Adrenal gland (tissue), 12 donors: ENCODE data around the gene TRIM69. TPM values are rescaled to one million over a fixed set of nuclear protein-coding genes. Genes with fewer than 3 reads are reported as not detected.
A peak's percentile ranks its signal among the peaks of the same experiment; 100 is the strongest.

Source experiments
- DNase-seq, 7 donors: peaks; one replicate each; pipeline ENCODE4 v3.0.0-alpha.2; 2019 to 2020
- H3K27ac ChIP-seq, 5 donors: fragments of 200-600 bp; sonication (generic) in 4 of 5; 1 replicate in 3 of 5; 2 replicates in 2 of 5; pipeline versions ENCODE4 v1.5.1 to v1.8.0; 2016 to 2020; ENCODE audit warnings: mild to moderate bottlenecking in 1 of 5
- H3K27me3 ChIP-seq: fragments of 200-600 bp; 2 replicates; pipeline ENCODE4 v1.8.0; 2021
- H3K36me3 ChIP-seq, 2 donors: fragments of 200-600 bp; replicated peaks in 1 of 2; 1 replicate in 1 of 2; 2 replicates in 1 of 2; pipeline versions ENCODE4 v1.5.1 to v1.8.0; 2018 to 2022
- H3K4me1 ChIP-seq, 2 donors: fragments of 200-600 bp; replicated peaks in 1 of 2; 1 replicate in 1 of 2; 2 replicates in 1 of 2; pipeline versions ENCODE4 v1.5.1 to v1.8.0; 2018 to 2021
- H3K4me3 ChIP-seq, 4 donors: fragments of 200-600 bp; sonication (generic) in 3 of 4; one replicate each; pipeline ENCODE4 v1.5.1; 2016 to 2018
- H3K9me3 ChIP-seq, 3 donors: fragments of 200-600 bp; sonication (generic) in 1 of 3; replicated peaks in 1 of 3; 1 replicate in 2 of 3; 2 replicates in 1 of 3; pipeline versions ENCODE4 v1.5.1 to v1.8.0; 2016 to 2021
- POLR2A ChIP-seq, 2 donors: fragments of 450-650 bp; IDR thresholded peaks; one replicate each; pipeline ENCODE4 v1.6.1; 2017; ENCODE audit warnings: antibody characterized with exemption in 2 of 2, mild to moderate bottlenecking in 2 of 2, moderate library complexity in 1 of 2
- WGBS, 4 donors: extraction: QIAGEN DNeasy Blood & Tissue Kit in 2 of 4; methylation state at CpG; one replicate each; pipeline versions ENCODE4 v1.1.5 to v1.1.7; 2013 to 2017; 5-methylcytosine and 5-hydroxymethylcytosine counted together
- intact Hi-C, 2 donors: fragments of 100-400 bp; cut with DNase I; formaldehyde crosslinking; loops; one replicate each; pipeline versions ENCODE4 v1.14.1 to v1.15.0; 2022 to 2023
- polyA plus RNA-seq, 3 donors: library from polyadenylated mRNA; stranded (reverse); fragments of 200-250 nt in 2 of 3; fragments of 350-450 nt in 1 of 3; fragmentation: Illumina TruSeq in 1 of 3; extraction: RNeasy Lipid Tissue Mini Kit (QIAGEN cat#74804) in 1 of 3; gene quantifications; one replicate each; pipeline ENCODE4 v1.2.3, GENCODE V29; 2013 to 2014
- total RNA-seq, 9 donors: library from RNA; depleted of rRNA in 4 of 9; stranded (reverse); fragments of >200 nt in 4 of 9; fragments of 120-200 nt in 1 of 9; fragmentation: NEBNext Ultra II Directional in 1 of 9; extraction: Animal tissue kit (Norgen Biotek cat#: 25700) in 1 of 9; gene quantifications; one replicate each; pipeline versions ENCODE4 v1.1.0 to v1.2.4, GENCODE V29; 2013 to 2023
- TF ChIP-seq, protein P1 (sequence below), 6 experiments: fragments of 450-650 bp in 4 of 6; fragments of 200-600 bp in 2 of 6; sonication (generic) in 1 of 6; IDR thresholded peaks; 1 replicate in 5 of 6; 2 replicates in 1 of 6; pipeline versions ENCODE4 v1.5.1 to v1.8.0; 2016 to 2021; ENCODE audit warnings: antibody characterized with exemption in 6 of 6, mild to moderate bottlenecking in 2 of 6, moderate library complexity in 1 of 6
- donor health status: healthy with polysubstance abuse.
- donor health status: Bipolar disorder and iron deficiency.
- donor health status: DM: yes; HTN: yes; CAD: no.
- donor health status: DM: no; HTN: no; CAD: no.
- donor health status: DM: no; HTN: no; CAD: no.
- donor health status: DM: yes; HTN: yes; CAD: no.

TRIM69 gene
- total and polyA plus RNA-seq, 12 donors, result 7.2 to 38.8 (median 18.3) TPM

DNA sequence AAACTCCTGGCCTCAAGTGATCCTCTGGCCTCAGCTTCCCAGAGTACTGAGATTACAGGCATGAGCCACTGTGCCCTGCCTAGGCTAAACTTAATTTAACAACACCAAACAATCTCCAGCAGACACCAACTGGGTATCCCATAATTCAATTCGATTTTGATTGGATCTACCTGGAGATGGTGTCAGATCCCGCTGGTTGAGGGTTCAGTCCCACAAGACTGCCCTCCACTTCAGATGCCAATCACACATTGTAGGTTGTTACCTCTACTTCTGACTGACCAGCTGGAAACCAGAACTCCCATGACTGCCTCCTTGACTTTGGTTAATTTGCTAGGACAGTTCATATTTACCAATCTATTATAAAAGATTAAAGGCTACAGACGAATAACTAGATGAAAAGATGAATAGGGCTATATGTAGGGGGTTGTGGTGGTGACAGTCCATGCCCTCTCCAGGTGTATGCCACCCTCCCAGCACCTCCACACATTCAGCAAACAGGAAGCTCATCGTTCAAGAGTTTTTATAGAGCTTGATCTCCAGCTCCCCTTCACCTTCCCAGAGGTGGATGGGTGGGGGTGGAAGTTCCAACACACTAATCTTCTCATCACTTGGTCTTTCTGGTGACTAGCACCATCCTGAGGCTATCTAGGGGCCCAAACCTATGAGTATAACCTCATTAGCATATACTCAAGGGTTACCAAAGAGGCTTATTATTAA, 15.7 kb upstream of the TRIM69 start:
- H3K36me3 ChIP-seq, result peaks cover 0 to 39% of the 10 kb centered on the region in 2 donors
- no peaks in the 10 kb centered on the region for H3K27me3 ChIP-seq
- intact Hi-C loops, result no loop called here
- DNase-seq, result no peak
- peak overlapping the region in 1 of 5 donors; percentile 20 for H3K27ac ChIP-seq
- peaks cover 0 to 15% of the 10 kb centered on the region in 2 donors for H3K4me1 ChIP-seq
- H3K4me3 ChIP-seq, result no peak overlapping the region
- 87 to 94% (median 89%) methylated on average over 4 of the region's 4 CpGs for WGBS, 4 donors
- H3K9me3 ChIP-seq, result no peaks in the 10 kb centered on the region
- peak in 1 of 2 donors; percentile 22 for TF ChIP-seq POLR2A (IDR thresholded peaks at IDR 0.05)
- TF ChIP-seq, protein P1, sequence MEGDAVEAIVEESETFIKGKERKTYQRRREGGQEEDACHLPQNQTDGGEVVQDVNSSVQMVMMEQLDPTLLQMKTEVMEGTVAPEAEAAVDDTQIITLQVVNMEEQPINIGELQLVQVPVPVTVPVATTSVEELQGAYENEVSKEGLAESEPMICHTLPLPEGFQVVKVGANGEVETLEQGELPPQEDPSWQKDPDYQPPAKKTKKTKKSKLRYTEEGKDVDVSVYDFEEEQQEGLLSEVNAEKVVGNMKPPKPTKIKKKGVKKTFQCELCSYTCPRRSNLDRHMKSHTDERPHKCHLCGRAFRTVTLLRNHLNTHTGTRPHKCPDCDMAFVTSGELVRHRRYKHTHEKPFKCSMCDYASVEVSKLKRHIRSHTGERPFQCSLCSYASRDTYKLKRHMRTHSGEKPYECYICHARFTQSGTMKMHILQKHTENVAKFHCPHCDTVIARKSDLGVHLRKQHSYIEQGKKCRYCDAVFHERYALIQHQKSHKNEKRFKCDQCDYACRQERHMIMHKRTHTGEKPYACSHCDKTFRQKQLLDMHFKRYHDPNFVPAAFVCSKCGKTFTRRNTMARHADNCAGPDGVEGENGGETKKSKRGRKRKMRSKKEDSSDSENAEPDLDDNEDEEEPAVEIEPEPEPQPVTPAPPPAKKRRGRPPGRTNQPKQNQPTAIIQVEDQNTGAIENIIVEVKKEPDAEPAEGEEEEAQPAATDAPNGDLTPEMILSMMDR (IDR thresholded peaks at IDR 0.05), result no peak

DNA sequence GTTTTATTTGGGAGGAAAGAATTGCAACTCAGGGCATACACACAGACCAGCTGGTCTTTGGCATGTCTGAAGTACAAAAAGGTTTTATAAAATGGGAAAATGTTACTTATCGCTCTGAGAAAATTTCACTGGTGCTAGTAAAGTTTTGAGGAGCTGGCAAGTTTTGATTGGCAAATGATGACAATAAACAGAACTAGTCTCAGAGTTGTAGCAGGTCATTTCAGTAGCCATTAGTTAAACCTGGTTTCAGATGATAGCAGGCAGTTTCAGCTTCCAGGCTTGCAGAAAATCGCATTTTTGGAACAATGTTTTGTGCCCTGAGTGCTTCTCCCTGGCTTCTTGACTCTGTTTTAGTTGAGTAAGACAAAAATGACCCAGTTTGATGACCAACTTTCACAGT, 14.3 kb upstream of the TRIM69 start:
- 74 to 84% (median 78%) methylated on average over 2 of the region's 2 CpGs for WGBS, 4 donors
- TF ChIP-seq, protein P1 (IDR thresholded peaks at IDR 0.05), result no peak
- peaks cover 0 to 9% of the 10 kb centered on the region in 2 donors for H3K4me1 ChIP-seq

DNA sequence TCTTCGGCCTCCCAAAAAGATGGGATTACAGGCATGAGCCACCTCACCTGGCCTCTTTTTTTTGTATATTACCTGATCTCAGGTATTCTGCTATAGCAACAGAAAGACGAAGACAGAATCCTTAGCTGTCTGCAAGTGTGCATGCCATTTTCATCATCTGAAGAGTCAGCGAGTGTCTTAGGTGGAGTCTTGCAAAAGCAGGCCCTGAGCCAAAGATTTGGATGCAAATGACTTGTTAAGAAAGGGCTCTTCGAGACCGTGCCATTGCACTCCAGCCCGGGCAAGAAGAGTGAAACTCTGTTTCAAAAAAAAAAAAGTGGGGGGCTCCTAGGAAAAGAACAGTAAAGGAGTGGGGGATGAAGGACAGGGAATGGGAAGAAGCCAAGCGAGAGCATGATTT, 10.2 kb upstream of the TRIM69 start:
- peaks cover 9 to 34% of the 10 kb centered on the region in 2 donors for H3K4me1 ChIP-seq
- H3K27me3 ChIP-seq, result no peaks in the 10 kb centered on the region
- intact Hi-C loops, result no loop called here
- H3K9me3 ChIP-seq, result no peaks in the 10 kb centered on the region
- H3K36me3 ChIP-seq, result no peaks in the 10 kb centered on the region
- WGBS, 4 donors, result 67 to 71% (median 67%) methylated on average over 7 of the region's 7 CpGs
- no peak for DNase-seq
- TF ChIP-seq POLR2A (IDR thresholded peaks at IDR 0.05), result no peak
- TF ChIP-seq, protein P1 (IDR thresholded peaks at IDR 0.05), result no peak
- H3K4me3 ChIP-seq, result no peak overlapping the region
- H3K27ac ChIP-seq, result peak overlapping the region in 4 of 5 donors; percentile 20 to 99 (median 94)

More for the DNA sequence above, 14.3 kb upstream of the TRIM69 start:
- intact Hi-C loops, result no loop called here
- no peaks in the 10 kb centered on the region for H3K9me3 ChIP-seq
- peaks cover 0 to 25% of the 10 kb centered on the region in 2 donors for H3K36me3 ChIP-seq
- no peak overlapping the region for H3K4me3 ChIP-seq
- H3K27me3 ChIP-seq, result no peaks in the 10 kb centered on the region
- no peak for DNase-seq
- no peak overlapping the region for H3K27ac ChIP-seq

DNA sequence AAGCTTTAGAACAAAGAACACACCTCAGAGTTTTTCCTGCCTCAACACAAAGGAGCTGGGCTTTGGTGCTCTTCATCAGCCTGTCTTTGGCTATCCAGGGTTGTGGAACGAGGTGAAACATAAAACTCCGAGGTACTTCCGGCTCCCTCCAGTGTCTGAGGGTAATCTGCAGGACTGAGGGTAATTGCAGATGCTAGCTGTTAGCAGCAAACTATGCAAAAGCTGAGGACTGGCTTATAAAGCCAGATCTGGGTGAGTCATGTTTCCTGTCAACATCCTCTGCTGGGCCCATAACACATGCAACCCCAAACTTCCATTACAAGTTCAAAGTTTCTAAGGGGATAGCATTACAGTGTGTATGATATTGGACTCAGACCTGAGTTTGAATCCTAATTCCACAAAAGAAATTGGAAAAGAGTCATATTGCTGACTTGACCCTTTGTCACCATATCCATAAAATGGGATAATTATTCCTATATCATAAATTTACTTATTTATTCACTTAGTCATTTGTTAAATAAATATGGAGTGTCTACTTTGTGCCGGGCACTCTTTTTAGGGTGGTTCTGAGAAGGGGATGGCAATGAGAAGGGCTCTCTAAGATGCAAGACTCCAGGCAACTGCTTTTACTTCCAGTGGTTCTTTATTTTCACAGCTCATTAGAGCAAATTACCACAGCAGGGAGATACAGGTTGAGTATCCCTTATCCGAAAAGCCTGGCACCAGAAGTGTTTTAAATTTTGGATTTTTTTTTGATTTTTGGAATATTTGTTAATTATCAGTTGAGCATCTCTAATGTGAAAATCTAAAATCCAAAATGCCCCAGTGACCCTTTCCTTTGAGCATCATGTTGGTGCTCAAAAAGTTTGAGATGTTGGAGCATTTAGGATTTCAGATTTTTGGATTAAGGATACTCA, 9.5 kb upstream of the TRIM69 start:
- TF ChIP-seq, protein P1 (IDR thresholded peaks at IDR 0.05), result peak in 1 of 6 experiments; percentile 5
- peak; percentile 10 to 43 for TF ChIP-seq POLR2A (IDR thresholded peaks at IDR 0.05)
- 29 to 50% (median 37%) methylated on average over 5 of the region's 5 CpGs for WGBS, 4 donors
- Histone ChIP-seq H3K27me3 (no peaks in the 10 kb centered on the region), H3K9me3 (no peaks in the 10 kb centered on the region), H3K27ac (peak overlapping the region; percentile 70 to 99 (median 95)), H3K36me3 (peaks cover 0 to 5% of the 10 kb centered on the region in 2 donors), H3K4me1 (peaks cover 9 to 34% of the 10 kb centered on the region in 2 donors), H3K4me3 (no peak overlapping the region)
- DNase-seq, result peak in 6 of 7 donors; percentile 50 to 75 (median 62)
- intact Hi-C loops, result no loop called here
